Measurements from ENCODE around the gene BPTF. TPM values are rescaled to one million over a fixed set of nuclear protein-coding genes. Genes with fewer than 3 reads are reported as not detected.

Gene BPTF
- total and polyA plus RNA-seq, 8 donors, result 75.4 to 137 (median 126) TPM

DNA sequence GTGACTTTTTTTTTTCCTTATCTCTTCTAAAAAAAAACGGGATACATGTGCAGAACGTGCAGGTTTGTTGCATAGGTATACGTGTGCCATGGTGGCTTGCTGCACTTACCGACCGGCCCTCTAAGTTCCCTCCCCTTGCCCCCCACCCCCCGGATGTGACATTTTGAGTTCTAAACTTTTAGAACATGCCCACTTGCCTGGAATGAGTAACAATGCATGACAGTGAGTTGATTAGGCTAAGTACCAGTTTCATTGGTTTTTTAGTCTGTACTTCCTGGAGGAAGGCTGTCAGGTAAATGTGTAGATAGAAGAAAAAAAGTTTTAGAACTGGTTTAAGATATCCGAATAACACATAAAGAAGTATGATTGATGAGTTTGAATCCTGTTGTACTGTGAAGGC, 4.0 kb downstream of the BPTF start:
- H3K4me1 ChIP-seq, result peaks cover 14 to 63% of the 10 kb centered on the region in 2 donors
- DNase-seq, result no peak
- no peaks in the 10 kb centered on the region for H3K9me3 ChIP-seq
- no peaks in the 10 kb centered on the region for H3K36me3 ChIP-seq
- intact Hi-C loops (cut with DNase I), result no loop called here
- no peak overlapping the region for H3K4me3 ChIP-seq
- ATAC-seq, result no peak
- H3K27me3 ChIP-seq, result peaks cover 0 to 4% of the 10 kb centered on the region in 2 donors
- TF ChIP-seq, protein P1, sequence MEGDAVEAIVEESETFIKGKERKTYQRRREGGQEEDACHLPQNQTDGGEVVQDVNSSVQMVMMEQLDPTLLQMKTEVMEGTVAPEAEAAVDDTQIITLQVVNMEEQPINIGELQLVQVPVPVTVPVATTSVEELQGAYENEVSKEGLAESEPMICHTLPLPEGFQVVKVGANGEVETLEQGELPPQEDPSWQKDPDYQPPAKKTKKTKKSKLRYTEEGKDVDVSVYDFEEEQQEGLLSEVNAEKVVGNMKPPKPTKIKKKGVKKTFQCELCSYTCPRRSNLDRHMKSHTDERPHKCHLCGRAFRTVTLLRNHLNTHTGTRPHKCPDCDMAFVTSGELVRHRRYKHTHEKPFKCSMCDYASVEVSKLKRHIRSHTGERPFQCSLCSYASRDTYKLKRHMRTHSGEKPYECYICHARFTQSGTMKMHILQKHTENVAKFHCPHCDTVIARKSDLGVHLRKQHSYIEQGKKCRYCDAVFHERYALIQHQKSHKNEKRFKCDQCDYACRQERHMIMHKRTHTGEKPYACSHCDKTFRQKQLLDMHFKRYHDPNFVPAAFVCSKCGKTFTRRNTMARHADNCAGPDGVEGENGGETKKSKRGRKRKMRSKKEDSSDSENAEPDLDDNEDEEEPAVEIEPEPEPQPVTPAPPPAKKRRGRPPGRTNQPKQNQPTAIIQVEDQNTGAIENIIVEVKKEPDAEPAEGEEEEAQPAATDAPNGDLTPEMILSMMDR (IDR thresholded peaks at IDR 0.05), result no peak
- H3K27ac ChIP-seq, result no peak overlapping the region

DNA sequence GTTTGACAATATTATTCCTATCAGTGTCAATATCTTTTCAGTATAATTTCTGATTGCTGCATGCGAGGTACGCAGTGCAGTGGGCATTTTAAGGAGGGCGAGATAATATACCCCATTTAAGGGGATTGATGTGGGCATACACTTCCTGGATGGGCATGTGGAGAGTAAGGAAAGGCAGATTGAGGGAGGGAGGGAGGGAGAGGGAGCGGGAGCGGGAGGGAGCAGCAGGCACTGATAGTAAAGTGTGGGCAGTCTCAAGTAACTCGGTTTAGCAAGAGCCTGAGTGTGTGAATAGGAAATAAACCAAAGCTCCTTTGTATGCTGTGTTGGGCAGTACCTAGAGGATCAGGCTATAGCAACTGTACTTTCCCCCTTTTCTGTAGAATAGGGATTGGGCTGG, 5.1 kb downstream of the BPTF start:
- no peaks in the 10 kb centered on the region for H3K27me3 ChIP-seq
- no peaks in the 10 kb centered on the region for H3K9me3 ChIP-seq
- no peak overlapping the region for H3K4me3 ChIP-seq
- peaks cover 14 to 70% of the 10 kb centered on the region in 2 donors for H3K4me1 ChIP-seq
- intact Hi-C loops (cut with DNase I), result no loop called here
- H3K27ac ChIP-seq, result peak overlapping the region in 1 of 2 donors; percentile 6
- TF ChIP-seq, protein P1 (IDR thresholded peaks at IDR 0.05), result no peak
- H3K36me3 ChIP-seq, result no peaks in the 10 kb centered on the region
- DNase-seq (peak in 1 of 4 donors; percentile 24), ATAC-seq (peak; percentile 62)

DNA sequence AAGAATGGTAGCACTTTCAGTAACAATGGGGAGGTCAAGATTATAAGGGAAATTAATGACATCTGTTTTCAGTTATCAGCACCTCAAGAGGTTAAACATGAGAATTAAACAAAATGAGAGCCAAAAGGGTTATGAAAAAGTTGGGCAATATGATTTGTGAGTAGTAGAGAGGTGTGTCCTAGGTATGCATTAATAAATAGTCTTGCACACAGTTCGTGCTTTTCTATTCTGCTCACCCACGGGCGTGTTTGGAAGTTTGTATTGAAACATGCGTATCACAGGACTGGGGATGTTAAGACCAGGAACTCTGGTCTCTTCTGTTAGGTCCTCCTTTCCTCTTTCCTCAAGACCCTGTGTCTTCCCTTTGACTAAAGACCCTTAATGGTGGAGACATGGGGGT, 6.0 kb downstream of the BPTF start:
- ATAC-seq, result peak; percentile 21

DNA sequence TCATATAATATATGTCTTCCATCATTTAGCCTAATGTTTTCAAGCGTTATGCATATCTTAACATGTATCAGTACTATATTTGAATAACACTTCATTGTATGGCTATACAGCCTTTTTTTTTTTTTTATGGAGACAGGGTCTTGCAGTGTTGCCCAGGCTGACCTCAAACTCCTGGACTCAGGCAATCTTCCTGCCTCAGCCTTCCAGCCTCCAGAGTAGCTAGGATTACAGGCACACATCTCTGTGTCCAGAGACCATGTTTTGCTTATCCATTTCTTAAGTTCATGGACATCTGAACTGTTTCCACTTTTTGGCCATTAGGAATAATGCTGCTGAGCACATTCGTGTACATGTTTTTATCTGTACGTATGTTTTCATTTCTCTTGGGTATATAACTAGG, 7.8 kb downstream of the BPTF start:
- ATAC-seq (no peak), DNase-seq (no peak)
- no peak overlapping the region for H3K27ac ChIP-seq
- H3K27me3 ChIP-seq, result no peaks in the 10 kb centered on the region
- intact Hi-C loops (cut with DNase I), result no loop called here
- no peak overlapping the region for H3K4me3 ChIP-seq
- TF ChIP-seq, protein P1 (IDR thresholded peaks at IDR 0.05), result no peak
- H3K4me1 ChIP-seq, result peaks cover 12 to 64% of the 10 kb centered on the region in 2 donors
- no peaks in the 10 kb centered on the region for H3K9me3 ChIP-seq
- H3K36me3 ChIP-seq, result no peaks in the 10 kb centered on the region

More for the DNA sequence above, 6.0 kb downstream of the BPTF start:
- H3K9me3 ChIP-seq, result no peaks in the 10 kb centered on the region
- intact Hi-C loops (cut with DNase I), result no loop called here
- DNase-seq, result no peak
- no peak overlapping the region for H3K27ac ChIP-seq
- no peaks in the 10 kb centered on the region for H3K36me3 ChIP-seq
- no peak overlapping the region for H3K4me3 ChIP-seq
- H3K4me1 ChIP-seq, result peaks cover 17 to 75% of the 10 kb centered on the region in 2 donors
- H3K27me3 ChIP-seq, result no peaks in the 10 kb centered on the region
- TF ChIP-seq, protein P1 (IDR thresholded peaks at IDR 0.05), result no peak

DNA sequence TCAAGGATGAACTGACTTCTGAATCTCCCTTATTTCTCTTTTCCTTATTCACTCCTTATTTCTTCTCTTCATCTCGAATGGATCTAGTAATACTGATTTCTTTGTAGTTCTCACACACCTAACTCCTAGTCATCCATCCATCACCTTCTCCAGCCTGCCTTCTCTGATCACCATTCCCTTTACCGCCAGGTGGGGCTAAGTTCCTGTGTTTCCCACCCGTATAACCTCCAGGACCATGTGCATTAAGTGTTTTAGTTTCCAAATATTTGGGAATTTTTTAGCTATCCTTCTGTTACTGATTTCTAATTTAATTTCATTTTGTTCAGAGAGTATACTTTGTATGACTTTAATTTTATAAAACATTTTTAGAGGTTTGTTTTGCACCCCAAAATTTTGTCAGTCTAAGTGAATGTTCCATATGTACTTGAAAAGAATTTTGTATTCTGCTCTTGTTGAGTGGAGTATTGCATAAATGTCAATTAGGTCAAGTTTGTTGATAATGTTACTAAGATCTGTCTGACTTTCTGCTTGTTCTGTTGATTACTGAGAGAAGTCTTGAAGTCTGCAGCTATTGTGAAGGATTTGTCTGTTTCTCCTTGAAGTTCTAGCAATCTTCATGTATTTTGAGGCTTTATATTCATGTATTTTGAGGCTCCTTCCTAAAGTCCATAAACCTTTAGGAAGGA, 8.8 kb downstream of the BPTF start:
- TF ChIP-seq, protein P1 (IDR thresholded peaks at IDR 0.05), result no peak
- ATAC-seq (peak; percentile 24), DNase-seq (no peak)
- Histone ChIP-seq H3K27ac (no peak overlapping the region), H3K9me3 (no peaks in the 10 kb centered on the region), H3K4me3 (no peak overlapping the region), H3K36me3 (no peaks in the 10 kb centered on the region), H3K4me1 (peaks cover 4 to 55% of the 10 kb centered on the region in 2 donors), H3K27me3 (no peaks in the 10 kb centered on the region)
- intact Hi-C loops (cut with DNase I), result no loop called here

All from left lung (tissue), 10 donors.